NB4 (cell line): ENCODE data around the gene IRF2BP1.

Source experiments
- CTCF ChIP-seq: IDR thresholded peaks from one replicate; pipeline ENCODE4 v1.5.1; 2012; ENCODE audit warnings: low read depth, low read length
- MAX ChIP-seq: IDR thresholded peaks from 2 replicates; pipeline ENCODE4 v1.6.1; 2011; ENCODE audit warnings: low read depth, low read length

- TF ChIP-seq CTCF (no peak), MAX (no peak)
Measured at GRCh38 chr19:45918721-45919120, 32.8 kb upstream of the IRF2BP1 start.
